T47D (cell line): ENCODE measurements around the gene KLHL22.
"Not testable (repeated sequence)": the region's sequence is repeated elsewhere in the genome, so short reads cannot be mapped to it uniquely, and the experiment has no call there.

Experiments
- DNase-seq, 2 experiments: peaks; one replicate each; pipeline versions ENCODE4 v3.0.0 to v3.0.0-alpha.2; 2011 to 2012; ENCODE audit warnings: low read depth in 1 of 2, low spot score in 1 of 2
- JUND ChIP-seq: IDR thresholded peaks from 2 replicates; pipeline ENCODE4 v1.6.1; 2012; ENCODE audit warnings: low read depth
- in situ Hi-C: cut with HindIII; loops from 2 replicates; pipeline ENCODE4 v1.10.0; 2016; ENCODE audit warnings: low sequenced_read_pairs, low pct_unique_long_range_greater_than_20kb

KLHL22 gene

GRCh38 chr22:20418211-20418788 lies 77.3 kb downstream of the KLHL22 start:
- TF ChIP-seq JUND = no peak
- in situ Hi-C loops = no loop called here
- peak; percentile 75 to 77 for DNase-seq

DNA sequence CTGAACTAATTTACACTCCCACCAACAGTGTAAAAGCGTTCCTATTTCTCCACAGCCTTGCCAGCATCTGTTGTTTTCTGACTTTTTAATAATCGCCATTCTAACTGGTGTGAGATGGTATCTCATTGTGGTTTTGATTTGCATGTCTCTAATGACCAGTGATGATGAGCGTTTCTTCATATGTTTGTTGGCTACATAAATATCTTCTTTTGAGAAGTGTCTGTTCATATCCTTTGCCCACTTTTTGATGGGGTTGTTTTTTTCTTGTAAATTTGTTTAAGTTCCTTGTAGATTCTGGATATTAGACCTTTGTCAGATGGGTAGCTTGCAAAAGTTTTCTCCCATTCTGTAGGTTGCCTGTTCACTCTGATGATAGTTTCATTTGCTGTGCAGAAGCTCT lies 79.9 kb downstream of the KLHL22 start:
- DNase-seq, in situ Hi-C loops: not testable (repeated sequence)

GRCh38 chr22:20415241-20415640 lies 80.4 kb downstream of the KLHL22 start:
- in situ Hi-C loops, DNase-seq: not testable (repeated sequence)

- in situ Hi-C loops = no loop called here
- no peak for TF ChIP-seq JUND
- no peak for DNase-seq
Measured at GRCh38 chr22:20414450-20414849, 81.1 kb downstream of the KLHL22 start.

GRCh38 chr22:20414059-20414440 lies 81.5 kb downstream of the KLHL22 start:
- no peak for TF ChIP-seq JUND
- in situ Hi-C loops = no loop called here
- DNase-seq = no peak

GRCh38 chr22:20413217-20414058 lies 82.2 kb downstream of the KLHL22 start:
- no peak for DNase-seq
- no peak for TF ChIP-seq JUND
- in situ Hi-C loops = no loop called here

DNA sequence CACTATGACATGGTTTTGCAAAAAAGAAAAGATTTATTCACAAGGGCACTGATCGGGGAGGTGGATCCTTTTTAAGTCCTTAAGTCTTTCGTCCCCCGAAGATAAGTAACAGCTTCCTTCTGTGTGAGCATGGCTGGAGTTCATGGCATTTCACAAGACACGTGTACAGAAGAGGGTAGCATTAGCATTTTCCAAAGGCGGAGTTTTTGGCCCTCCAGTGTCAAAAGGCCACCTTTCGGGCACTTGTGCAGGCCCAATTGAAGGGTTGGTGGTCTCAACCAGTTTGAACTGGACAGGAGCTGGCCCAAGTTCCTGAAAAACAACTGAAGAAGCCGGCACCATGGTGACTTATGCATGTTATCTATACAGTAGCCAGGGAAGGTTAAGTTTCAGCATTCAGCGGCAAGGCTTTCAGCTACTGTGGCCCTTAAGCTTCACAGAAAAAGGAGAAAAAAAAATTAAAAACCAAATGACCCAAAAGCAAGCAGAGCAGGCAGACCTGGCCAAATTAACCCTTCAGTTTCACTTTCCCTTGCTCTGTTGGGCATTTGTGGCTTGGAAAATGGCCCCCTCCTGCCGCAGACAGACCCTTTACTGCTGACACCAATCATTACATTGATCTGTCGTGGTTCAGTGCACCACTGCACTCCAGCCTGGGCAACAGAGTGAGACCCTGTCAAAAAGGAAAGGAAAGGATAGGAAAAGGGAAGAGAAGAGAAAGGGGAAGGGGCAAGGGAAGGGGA lies 83.0 kb downstream of the KLHL22 start:
- TF ChIP-seq JUND = no peak
- in situ Hi-C loops = no loop called here
- DNase-seq = no peak

DNA sequence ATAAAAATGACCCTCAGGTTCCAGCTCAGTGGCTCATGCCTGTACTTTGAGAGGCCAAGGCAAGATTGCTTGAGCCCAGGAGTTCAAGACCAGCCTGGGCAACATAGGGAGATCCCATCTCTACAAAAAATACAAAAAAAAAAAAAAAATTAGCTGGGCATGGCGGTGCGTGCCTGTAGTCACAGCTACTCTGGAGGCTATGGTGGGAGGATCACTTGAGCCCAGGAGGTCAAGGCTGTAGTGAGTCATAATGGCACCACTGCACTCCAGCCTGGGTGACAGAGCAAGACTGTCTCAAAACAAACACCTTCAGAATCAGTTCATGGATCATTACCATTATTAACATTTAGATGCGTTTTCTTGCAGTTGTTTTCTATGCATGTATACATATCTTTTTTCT lies 86.2 kb downstream of the KLHL22 start:
- in situ Hi-C loops = not testable (repeated sequence)

GRCh38 chr22:20408891-20409290 lies 86.7 kb downstream of the KLHL22 start:
- DNase-seq = no peak
- in situ Hi-C loops = no loop called here
- no peak for TF ChIP-seq JUND

More for the DNA sequence above, 86.2 kb downstream of the KLHL22 start:
- DNase-seq = not testable (repeated sequence)

GRCh38 chr22:20407829-20408228 lies 87.8 kb downstream of the KLHL22 start:
- DNase-seq = no peak
- in situ Hi-C loops = no loop called here
- TF ChIP-seq JUND = no peak

DNA sequence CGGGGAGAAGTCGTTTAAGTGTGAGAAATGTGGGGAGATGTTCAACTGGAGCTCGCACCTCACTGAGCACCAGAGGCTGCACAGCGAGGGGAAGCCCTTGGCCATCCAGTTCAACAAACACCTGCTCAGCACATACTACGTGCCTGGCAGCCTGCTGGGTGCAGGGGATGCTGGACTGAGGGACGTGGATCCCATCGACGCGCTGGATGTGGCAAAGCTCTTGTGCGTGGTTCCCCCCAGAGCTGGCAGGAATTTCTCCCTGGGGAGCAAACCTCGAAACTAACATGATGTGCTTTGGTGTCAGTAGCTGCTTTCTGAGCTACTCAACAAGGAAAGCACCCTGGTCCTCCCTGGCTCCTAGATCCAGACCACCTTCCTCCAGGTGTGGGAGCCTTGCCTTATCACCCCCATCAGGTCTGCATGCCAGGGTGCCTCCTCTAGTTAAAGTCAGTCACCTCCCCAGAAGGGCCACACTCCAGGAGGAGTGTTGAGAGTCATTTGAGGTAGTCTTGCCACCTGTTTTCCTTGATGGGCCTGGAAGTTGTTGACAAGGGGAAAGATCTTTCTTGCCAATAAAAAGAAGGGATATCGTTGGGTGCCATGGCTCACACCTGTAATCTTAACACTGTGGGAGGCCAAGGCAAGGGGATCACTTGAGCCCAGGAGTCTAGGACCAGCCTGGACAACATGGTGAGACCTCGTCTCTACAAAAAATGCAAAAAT lies 88.7 kb downstream of the KLHL22 start:
- TF ChIP-seq JUND = no peak
- DNase-seq = no peak
- in situ Hi-C loops = no loop called here

GRCh38 chr22:20405931-20406685 lies 89.5 kb downstream of the KLHL22 start:
- no peak for DNase-seq
- no peak for TF ChIP-seq JUND
- in situ Hi-C loops = no loop called here
